ENCODE data around the gene MYO9B.
"Not testable (repeated sequence)": the region's sequence is repeated elsewhere in the genome, so short reads cannot be mapped to it uniquely, and the experiment has no call there.

The MYO9B gene

GRCh38 chr19:17145546-17146497 is 70.2 kb downstream of the MYO9B start:
- DNase-seq, result no peak

GRCh38 chr19:17148130-17148529 is 72.6 kb downstream of the MYO9B start:
- DNase-seq, result no peak

- no peak for DNase-seq
Observed at GRCh38 chr19:17149393-17150135, 74.0 kb downstream of the MYO9B start.

GRCh38 chr19:17153996-17154395 is 78.4 kb downstream of the MYO9B start:
- DNase-seq, result no peak

- DNase-seq, result no peak
Observed at GRCh38 chr19:17155251-17155650, 79.7 kb downstream of the MYO9B start.

GRCh38 chr19:17156296-17156946 is 80.8 kb downstream of the MYO9B start:
- DNase-seq, result no peak

GRCh38 chr19:17156947-17157302 is 81.3 kb downstream of the MYO9B start:
- no peak for DNase-seq

GRCh38 chr19:17158584-17158983 is 83.0 kb downstream of the MYO9B start:
- no peak for DNase-seq

- no peak for DNase-seq
Observed at GRCh38 chr19:17159466-17160393, 84.2 kb downstream of the MYO9B start.

GRCh38 chr19:17160908-17161307 is 85.3 kb downstream of the MYO9B start:
- no peak for DNase-seq

GRCh38 chr19:17162131-17162530 is 86.6 kb downstream of the MYO9B start:
- not testable (repeated sequence) for DNase-seq

- no peak for DNase-seq
Observed at GRCh38 chr19:17162580-17162979, 87.0 kb downstream of the MYO9B start.

- DNase-seq, result no peak
Observed at GRCh38 chr19:17163652-17164051, 88.1 kb downstream of the MYO9B start.

- DNase-seq, result no peak
Observed at GRCh38 chr19:17164639-17165038, 89.1 kb downstream of the MYO9B start.

GRCh38 chr19:17165715-17166114 is 90.1 kb downstream of the MYO9B start:
- no peak for DNase-seq

GRCh38 chr19:17170538-17171297 is 95.1 kb downstream of the MYO9B start:
- no peak for DNase-seq

- no peak for DNase-seq
Observed at GRCh38 chr19:17171874-17172273, 96.3 kb downstream of the MYO9B start.

- no peak for DNase-seq
Observed at GRCh38 chr19:17172624-17173345, 97.2 kb downstream of the MYO9B start.

- DNase-seq, result no peak
Observed at GRCh38 chr19:17178291-17178690, 102.7 kb downstream of the MYO9B start.

GRCh38 chr19:17180997-17181702 is 105.6 kb downstream of the MYO9B start:
- no peak for DNase-seq

Data from fibroblast of skin of right quadriceps (primary cell).